ENCODE data around the gene GLRB.

Gene GLRB

GRCh38 chr4:157220371-157220881 is 144.5 kb downstream of the GLRB start, which contains the start of gene GRIA2:
GRIA2 (plus strand) TSS chr4:157220728; CDS start chr4:157221043, 315 bp downstream.
- Histone ChIP-seq H3K27me3 (peaks cover 79% of the 10 kb centered on the region), H3K27ac (no peak within 1 kb of the TSS), H3K4me3 (ENCODE audit: low read depth in 1 of 2, low read length in 1 of 2) (no peak within 1 kb of the TSS), H3K36me3 (no peaks in the 10 kb centered on the region), H3K4me1 (ENCODE audit: control insufficient read depth in 1 of 2, insufficient read depth in 1 of 2, low read depth in 1 of 2, low read length in 1 of 2) (no peaks in the 10 kb centered on the region), H3K9me3 (no peaks in the 10 kb centered on the region)
- no peak for TF ChIP-seq CTCF (IDR thresholded peaks at IDR 0.05)

GRCh38 chr4:157221426-157221894 is 145.5 kb downstream of the GLRB start:
- no peak overlapping the region for H3K4me3 ChIP-seq (ENCODE audit: low read depth in 1 of 2, low read length in 1 of 2)
- H3K36me3 ChIP-seq: no peaks in the 10 kb centered on the region
- H3K9me3 ChIP-seq: no peaks in the 10 kb centered on the region
- no peak for TF ChIP-seq CTCF (IDR thresholded peaks at IDR 0.05)
- H3K4me1 ChIP-seq (ENCODE audit: control insufficient read depth in 1 of 2, insufficient read depth in 1 of 2, low read depth in 1 of 2, low read length in 1 of 2): no peaks in the 10 kb centered on the region
- H3K27ac ChIP-seq: no peak overlapping the region
- H3K27me3 ChIP-seq: peaks cover 79% of the 10 kb centered on the region

Data from neutrophil (primary cell).